Effector CD8-positive, alpha-beta T cell (primary cell): Measurements from ENCODE around the gene SHB.

Source experiments
- DNase-seq: peaks from one replicate; lab custom pipeline; 2025; lab: John Stamatoyannopoulos, UW

SHB gene

DNA sequence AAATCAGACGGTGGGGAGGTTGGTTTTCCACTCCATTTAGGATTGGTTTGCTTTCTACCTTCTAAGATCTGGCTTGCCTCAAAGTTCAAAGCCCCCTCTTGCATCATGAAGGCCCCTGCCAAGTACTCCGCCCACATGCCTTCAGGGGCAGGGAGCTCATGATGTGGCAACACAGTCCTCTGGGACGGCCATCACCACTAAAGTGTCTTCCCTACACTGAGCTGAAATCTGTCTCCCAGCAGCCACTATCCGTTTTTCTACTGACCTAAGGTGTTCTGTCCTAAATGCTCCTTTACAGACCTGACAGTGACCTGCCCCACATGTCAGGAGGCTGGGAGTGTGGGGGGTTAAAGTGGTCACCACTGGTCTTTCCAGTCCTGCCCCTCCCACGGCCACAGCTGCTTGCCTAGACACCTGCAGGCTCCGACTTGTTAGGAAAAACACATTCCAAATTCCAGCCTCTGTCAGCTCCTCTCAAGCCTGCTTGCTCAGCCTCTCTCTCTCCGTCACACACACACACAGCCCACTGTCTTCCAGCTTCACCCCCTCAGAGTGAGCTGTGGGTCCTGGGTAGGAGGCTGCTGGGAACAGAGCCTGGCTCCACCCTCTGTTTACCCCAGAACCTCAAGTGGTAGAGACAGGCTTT, 44.9 kb downstream of the SHB start:
- no peak for DNase-seq

DNA sequence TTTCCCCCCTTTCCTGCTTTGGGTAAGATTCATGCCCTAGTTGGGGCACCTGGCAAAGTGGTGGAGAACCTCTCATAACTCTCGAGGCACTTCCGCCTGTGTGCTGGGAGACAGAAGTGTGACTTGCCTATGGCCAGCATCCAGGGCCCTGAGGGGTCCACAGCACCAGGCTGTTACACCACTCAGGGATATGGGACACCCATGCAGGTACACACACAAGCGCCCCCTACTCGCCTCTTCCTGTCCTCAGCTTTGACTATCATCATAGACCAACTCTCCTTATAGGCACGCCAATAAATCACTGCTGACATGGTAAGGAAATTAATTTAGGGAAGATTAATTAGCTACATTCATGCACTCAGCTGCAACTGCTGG, 45.4 kb downstream of the SHB start:
- DNase-seq = no peak

DNA sequence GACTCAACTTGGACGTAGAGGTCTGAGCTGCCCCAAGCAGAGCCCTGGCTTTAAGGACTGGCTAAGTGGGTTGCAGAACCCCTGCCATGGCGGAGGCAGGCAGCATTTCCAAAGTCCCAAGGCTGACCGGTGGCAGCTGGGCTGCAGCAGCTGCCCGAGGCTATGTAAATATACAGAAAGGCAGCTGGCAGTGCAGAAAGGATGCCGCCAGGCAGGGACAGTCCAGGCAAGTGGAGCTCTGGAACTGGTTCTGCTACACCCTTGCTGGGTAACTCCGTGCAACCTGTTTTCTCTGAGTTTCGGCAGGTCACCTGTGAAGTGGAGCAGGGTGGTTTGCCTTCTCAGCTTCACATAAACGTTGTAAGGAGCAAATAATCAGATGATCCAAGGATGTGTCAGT, 46.0 kb downstream of the SHB start:
- DNase-seq = no peak

DNA sequence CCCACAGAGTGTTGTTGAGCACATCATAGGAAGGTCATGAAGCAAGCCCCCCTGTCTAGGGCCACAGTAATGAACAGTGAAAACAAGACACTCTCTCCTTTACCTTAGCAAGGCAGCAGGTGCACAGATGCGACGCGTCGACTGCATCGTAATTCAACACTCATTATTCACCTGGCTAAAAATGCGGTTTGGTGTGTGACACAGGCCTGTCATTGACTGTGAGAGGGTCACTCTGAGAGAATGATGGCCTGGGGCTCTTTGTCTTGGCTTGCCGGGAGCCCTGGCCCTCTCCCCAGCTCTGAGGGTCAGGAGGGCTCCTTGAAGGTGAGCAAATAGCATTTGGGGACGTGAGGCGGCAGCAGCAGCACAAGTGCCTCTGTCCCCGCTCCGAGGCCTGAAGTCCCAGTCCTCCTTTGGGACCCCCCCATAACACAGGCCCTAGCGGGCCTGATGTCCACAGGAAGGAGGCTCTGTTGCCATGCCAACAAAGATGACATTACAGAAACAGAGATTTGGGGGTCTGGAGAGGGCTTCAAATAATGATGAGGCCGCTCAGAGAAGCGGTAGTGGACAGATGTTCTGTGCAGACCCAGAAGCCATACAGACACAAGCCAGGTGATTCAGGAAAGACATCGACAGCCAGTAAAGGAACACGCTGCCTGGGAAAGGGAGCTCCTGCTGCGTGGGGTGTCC, 46.7 kb downstream of the SHB start:
- DNase-seq = no peak

DNA sequence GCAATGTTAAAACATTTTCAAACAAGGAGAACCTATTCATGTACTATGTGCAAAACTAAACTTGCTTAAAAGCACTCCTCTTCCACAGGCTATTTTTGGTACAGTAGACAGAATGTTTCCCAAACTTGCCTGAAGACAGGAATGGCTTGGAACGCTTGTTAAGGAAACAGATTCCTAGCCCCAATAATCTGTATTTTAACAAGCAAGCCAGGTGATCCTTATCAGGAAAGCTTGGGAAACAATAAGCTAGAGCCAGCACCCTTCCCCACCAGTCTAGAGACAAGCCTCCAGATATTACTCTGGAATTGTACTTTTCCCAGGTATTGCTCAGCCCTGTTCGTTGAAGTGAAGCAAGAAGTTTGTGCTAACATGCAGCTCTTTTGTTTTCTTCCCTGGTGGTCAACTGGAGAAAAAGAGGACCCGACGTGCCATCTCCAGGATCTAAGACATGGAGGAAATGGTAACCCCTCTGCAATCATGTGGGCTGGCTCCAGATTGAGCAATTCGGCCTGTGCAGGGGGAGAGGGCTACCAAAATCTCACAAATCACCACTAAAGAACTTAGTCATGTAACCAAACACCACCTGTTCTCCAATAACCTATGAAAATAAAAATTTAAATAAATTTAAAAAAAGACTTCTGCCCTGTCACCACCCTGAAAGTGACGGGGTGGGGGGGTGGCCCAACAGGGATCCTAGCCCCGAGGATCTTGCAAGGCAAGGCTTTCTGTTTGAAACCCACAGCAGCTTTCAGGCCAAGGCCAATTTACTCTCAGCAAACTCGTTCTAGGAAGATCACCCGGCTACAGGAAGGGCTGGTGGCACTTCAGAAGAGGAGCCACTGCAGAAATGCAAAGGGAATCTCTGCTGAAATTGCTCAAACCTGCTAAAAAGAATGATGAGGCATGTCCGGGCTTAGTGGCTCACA, 48.6 kb downstream of the SHB start:
- no peak for DNase-seq

DNA sequence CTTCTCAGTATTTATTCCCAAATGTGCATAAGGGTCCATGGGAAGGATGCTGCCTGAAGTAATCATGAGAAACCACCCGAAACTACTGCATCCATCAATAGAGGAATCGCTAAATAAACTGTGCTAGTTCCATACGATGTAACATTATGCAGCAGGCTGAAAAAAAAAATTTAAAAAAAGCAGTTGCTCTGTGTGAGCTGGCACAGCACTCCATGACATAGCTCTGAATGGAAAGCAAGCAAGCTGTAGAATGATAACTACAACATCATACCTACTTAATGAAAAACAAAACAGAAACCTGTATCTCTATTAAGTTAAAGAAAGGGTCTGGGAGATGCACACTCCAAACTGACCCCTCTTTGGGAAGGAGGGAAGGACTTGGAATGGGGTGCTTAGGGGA, 49.3 kb downstream of the SHB start:
- DNase-seq = no peak

DNA sequence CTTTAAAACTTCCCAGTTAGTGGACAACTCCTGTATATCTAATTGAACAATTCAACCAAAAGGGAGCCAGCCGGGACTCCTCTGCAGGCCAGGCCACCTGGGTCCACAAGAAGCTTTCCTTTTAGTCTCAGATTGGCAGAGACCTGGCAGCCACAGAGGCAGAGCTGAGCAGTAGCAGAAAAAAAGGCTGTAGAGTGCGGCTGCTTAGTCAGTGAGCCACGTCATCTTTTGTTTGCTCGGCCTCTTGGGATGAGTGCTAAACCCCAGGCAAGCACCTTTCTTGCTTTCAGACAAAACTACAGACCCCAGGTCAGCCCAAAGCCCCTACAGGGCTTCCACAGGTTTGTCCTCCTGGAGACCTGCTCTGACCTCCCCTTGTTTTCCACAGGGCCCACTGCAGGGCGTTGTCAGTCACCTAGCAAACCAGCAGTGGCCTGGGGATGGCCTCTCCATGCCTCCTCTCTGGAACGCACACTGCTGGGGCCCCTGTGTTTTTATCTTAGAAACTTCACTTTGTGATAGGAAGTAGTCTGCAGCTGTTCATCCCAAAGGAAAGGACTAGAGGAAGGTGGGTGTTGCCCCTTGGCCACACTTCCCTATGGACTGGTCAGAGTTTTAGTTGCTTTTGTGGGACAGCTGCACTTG, 49.9 kb downstream of the SHB start:
- no peak for DNase-seq

DNA sequence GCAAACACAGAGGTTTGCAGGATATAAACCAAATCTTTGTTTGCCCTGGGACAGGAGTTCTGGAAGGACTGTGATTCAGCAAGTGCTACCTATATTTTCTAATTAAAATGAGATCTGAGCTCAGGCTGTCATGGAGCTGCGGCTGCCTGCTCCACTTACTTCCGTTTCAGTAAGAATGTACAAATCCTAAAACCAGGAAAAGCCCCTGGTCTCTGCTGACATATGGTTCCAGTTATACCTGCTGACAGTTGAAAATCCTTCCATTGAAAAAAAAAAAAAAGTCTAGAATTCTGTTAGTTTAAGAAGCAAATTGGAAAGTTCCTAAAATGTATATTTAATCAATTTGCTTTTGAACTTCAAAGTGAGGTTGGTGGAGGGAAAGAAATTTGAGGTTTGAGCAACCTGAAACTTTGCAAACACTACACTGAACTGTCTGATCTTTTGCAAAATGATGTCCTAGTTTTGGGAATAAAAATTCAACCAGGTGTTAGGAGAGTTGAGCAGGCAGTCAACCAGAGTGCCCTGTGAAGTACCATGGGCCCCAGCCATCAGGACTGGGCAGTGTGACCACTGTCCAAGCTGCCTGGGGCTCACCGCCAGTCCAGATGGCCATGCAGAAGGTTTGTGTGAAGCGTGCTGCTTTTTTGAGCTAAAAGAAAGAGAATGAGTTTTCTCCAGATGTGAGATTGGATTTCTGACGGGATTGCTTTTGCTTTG, 50.6 kb downstream of the SHB start:
- DNase-seq = no peak

DNA sequence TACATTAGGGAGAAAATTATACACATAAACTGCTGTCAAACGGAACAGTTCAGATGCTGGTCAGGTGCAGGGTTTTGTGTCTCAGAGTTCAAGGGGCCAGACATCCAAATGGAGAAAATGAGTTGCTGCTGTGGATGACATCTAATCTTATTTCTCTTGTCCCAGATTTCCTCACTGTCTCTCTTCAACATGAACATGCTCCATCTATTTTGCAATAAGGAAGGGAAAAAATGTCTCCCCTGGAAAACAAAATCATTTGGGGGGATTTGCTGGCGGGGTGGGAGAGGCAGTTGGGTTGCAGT, 51.2 kb downstream of the SHB start:
- no peak for DNase-seq

DNA sequence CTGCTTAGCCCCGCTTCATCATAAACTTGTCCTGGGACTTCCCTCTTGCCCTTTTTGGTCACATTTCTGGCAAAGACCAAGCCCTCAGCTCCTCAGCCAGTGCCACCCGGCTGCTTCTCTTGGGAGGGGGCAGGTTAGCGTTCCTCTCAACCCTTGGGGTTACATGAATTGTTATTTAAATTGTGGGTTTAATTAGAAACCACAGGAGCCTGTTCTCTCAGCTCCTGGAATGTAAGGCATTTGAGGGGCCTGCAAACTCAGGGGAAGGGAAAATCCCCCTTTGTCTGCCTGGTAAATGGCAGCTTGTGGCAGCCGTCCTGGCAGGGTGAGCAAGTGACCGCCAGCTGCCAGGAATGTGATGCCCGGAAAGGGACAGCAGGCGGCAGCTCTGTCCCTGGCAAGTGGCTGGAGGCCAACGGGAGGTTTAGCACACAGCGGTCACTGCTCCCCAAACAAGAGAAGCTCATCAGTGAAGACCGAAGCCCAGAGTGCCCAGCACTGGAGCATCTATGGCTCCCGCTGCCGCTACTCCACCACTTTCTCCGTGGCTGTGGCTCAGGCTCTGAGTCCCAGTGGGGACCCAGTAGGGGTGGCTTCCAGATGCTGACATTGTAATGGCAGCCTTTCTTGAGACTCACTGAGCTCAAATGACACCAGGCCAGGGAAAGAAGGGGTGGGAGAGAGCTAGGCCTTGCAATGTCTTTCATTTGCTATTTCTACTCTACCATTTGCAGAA, 51.7 kb downstream of the SHB start:
- DNase-seq = no peak

DNA sequence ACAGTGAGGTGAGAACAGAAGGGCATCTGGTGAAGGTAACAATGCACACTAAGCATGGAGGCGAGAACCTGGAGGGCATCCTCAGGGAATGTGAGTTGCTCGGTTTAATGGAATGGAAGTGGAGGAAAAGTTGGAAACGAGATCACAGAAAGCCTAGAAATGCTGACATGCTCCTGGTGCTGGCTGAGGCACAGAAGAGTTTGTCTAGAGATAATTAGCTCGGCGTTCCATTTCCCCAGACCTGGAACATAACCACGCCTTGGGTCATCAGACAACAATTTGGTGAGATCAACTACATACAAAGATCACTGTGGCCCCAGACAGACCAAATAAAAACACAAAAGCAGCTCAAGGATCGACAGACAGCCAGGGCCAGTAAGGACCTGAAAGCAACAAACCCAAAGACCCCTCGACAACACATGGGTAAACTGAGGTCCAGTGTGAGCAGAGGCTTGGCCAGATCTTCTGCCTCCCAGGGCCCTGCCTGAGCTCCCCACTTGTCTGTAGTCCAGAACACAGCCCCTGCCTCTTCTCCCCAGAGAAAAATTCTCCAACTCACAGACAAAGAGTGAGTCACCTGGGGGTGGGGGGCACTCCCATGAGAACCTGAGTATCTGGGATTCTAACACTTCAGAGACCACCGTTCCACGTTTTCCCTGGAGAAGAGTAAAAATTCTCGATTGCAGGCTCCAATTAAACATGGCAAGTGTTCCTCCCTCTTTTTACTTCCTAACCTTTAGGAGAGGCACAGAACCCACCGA, 52.5 kb downstream of the SHB start:
- DNase-seq = no peak

DNA sequence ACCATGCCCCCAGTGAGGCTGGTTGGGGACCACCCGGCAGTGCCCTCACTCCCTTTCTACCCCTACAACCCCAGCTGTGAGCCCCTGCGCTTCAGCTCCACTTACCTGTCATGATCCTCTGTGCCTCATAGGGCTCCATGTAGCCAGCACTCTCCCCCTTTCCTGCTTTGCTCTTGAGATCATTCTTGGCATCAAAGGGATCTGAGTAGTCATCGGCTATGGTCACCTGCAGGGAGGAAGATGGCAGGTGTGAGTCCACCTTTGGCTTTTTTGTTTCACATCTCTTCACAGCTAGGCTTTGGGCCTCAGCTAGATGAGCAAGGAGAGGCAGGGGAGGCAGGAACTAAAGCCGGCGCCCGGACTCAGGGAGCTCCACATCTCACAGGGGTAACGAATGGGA, 53.1 kb downstream of the SHB start:
- DNase-seq = no peak

DNA sequence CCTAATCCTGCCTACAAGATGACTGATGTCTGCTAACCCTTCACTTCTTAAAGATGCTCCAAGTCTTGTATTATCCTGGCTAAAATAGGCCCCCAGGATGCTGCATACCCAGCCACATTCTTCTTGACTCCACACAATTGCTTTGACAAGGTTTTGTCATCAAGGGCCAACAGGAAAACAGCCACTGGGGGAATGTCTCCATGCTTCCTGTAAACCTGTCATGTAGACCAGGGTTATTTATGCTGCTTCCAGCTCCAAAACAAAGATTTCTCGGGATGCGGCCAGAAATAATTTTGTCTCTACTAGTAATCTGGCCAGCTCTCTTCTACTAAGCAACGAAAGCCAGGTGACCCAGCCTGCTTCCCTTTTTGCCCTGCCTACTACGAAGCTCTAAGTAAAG, 53.8 kb downstream of the SHB start:
- no peak for DNase-seq

DNA sequence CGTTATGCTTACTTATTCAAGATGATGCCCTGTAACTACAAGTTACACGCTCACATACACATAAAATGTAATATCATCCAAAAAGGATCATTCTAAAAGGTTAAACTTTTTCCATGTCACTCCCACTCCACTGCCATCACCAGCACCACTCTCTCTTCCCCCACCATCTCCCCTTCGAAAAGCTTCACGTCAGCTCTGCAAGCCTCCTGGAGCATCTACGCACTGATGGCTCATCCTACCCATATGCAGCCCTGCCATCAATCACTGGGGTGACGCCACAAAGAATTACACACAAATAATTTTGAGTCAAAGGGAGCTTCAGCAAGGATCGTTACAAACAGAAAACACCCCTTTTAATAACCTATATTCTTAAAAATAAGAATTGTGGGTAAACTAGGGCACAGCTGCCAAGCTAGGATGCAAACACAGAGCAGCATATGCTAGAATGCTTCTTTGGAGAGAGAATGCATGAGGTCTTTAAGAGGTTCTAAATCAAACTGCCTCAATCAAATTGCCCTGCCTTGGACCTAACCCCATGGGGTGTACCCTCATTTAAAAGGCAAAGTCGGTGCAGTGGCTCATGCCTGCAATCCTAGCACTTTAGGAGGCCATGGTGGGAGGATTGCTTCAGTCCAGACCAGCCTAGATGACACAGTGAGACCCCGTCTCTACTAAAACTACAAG, 56.1 kb downstream of the SHB start:
- no peak for DNase-seq

DNA sequence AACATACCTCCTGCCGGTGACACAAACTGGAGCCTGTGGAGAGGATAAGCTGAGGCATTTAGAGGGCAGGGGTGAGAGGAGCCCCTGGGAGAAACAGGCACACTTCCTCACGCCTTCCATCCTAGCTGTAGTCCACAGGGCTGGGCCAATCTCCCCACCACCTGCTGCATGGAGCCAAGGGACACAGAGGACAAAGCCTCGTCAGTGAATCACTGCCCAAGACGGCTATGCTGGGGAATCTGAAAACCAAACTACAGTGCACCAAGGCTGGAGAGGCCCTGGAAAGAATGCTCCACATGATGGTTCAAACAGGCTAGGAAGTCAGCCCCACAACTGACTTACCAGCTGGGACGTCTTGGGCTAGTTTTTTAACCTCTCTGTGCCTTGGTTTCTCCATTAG, 57.0 kb downstream of the SHB start:
- DNase-seq = no peak

DNA sequence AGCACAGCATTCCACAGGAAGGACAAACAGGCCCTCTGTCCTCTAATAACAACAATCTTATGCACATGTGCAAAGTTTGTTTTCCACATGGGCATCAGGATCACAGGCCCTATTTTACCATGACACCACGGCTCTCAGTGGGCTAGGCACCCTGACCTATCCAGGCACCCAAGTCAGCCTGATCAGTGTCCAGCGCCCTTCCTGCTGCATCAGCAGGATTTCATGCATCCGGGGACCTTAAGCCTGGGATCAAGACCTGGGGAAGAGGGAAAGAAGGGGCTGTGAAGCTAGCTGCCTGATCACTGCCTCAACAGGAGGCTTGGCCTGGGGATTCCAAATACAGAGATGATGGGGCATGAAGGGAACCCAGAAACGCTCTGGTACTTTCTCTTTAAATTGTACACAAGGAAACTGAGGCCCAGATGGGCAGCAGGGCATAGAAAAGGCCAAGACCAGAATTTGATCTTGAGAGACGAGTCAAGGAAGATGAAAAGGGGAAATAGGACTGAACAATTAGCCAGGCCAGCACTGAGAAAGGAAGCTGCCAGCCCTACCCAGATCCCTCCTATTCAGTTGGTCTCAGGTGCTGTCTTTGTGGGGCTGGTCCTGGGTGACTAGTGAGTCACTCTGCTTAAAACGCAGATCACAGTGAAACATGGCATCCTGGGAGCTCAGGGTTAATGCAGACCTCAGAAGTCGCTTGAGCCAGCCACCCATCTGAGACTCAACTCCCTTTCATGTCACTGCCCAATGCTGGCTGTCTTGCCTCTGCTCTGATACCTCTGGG, 57.9 kb downstream of the SHB start:
- no peak for DNase-seq

DNA sequence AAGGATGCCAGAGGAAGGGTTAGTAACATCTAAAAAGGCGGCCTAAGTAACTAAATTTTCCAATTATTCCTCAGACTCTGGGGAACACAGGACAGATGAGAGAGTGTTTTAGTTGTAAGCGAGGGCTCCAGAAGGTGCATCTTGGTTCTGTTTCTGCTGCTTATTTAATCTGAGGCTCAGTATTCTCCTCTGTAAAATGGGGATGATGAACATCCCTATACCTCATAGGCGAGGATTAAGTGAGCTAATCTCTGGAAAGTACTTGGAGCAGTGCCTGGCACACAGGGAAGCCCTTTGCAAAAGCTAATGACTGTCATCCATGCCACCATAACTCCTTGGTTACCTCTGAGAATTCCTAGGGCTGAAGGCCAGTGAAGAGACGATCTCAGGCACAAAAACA, 59.0 kb downstream of the SHB start:
- no peak for DNase-seq

DNA sequence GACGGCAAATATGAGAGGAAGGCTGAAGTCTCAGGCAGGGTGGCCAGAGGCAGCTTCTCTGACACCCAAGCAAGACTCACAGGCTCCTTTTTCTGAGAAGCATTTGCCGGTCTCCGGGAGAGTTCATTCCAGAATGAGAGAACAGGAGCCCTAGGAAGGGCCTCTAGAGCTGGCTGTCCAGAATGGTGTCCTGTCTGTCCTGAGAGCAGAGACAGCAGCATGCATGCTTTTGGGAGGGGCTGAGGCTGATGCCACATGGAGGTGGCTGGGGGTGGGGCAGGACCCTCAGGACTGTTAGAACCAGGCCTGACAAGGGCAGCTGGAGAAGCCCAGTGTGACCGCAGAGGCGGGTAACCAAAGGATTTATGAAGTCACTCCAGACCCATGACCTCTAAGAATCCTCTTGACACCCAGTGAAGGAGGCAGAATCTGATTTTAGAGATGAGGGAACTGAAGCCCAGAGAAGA, 60.0 kb downstream of the SHB start:
- no peak for DNase-seq
